ENCODE data around the gene GRHL3. TPM values are rescaled to one million over a fixed set of nuclear protein-coding genes. Genes with fewer than 3 reads are reported as not detected.

Gene GRHL3
- total and polyA plus RNA-seq, 7 donors: 0.23 to 0.63 TPM; not detected in 5

DNA sequence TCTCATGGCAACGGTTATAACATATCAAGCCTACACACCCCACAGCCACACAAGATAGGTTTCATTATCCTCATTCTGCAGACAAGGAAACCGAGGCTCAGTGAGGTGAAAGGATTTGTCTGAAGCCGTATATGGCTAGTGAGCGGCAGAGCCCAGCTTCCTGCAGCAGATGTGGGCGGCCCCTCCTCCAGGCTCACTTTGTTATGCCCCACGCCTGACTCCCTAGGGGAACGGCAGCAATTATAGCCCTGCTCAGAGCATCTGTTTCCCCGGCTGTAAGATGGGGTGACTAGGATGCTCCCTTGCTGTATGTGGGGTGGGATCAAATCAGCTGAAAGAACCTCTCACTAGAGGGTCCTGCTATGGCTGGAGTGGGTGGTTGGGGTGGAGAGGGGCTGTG lies 22.1 kb downstream of the GRHL3 start:
- Histone ChIP-seq H3K4me1 (no peaks in the 10 kb centered on the region), H3K4me3 (no peak overlapping the region), H3K27ac (no peak overlapping the region), H3K36me3 (no peaks in the 10 kb centered on the region), H3K27me3 (no peaks in the 10 kb centered on the region), H3K9me3 (no peaks in the 10 kb centered on the region)
- intact Hi-C loops (cut with DNase I): no loop called here
- WGBS, 2 donors: 70 to 71% methylated on average over 8 of the region's 8 CpGs
- no peak for DNase-seq
- TF ChIP-seq POLR2AphosphoS5 (IDR thresholded peaks at IDR 0.05) (no peak), POLR2A (IDR thresholded peaks at IDR 0.05) (no peak), EP300 (IDR thresholded peaks at IDR 0.05) (no peak)
- TF ChIP-seq, protein P1, sequence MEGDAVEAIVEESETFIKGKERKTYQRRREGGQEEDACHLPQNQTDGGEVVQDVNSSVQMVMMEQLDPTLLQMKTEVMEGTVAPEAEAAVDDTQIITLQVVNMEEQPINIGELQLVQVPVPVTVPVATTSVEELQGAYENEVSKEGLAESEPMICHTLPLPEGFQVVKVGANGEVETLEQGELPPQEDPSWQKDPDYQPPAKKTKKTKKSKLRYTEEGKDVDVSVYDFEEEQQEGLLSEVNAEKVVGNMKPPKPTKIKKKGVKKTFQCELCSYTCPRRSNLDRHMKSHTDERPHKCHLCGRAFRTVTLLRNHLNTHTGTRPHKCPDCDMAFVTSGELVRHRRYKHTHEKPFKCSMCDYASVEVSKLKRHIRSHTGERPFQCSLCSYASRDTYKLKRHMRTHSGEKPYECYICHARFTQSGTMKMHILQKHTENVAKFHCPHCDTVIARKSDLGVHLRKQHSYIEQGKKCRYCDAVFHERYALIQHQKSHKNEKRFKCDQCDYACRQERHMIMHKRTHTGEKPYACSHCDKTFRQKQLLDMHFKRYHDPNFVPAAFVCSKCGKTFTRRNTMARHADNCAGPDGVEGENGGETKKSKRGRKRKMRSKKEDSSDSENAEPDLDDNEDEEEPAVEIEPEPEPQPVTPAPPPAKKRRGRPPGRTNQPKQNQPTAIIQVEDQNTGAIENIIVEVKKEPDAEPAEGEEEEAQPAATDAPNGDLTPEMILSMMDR (IDR thresholded peaks at IDR 0.05): no peak

DNA sequence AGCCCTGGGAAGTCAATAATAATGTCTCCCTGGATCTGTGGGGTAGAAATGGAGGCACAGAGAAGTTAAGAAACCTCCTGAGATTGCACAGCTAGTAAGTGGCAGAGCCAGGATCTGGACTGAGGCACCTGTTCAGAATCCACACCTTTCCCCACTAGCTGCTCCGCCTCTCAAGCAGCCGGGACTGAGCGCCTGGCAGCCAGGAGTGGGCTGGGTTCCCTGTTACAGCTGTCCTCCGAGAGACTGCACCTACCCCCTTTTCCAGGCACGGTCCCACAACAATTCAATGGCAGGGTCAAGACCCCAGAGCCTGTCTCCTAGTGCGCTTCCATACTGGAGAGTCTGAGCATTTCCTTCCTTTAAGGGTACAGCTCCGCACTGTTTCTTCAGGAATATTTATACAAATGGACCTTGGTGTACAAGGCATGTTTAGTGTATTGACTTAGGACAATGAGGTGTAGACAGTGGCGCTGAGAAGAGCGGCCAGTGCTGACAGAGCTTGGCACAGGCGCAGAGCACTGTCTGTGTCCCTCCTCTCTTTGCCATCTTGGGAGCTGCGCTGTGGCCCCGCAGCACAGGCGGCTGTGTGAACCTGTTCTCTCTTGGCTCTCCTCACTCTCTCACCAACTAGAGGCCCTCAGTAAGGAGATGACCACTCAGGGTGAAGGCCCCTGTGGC lies 24.4 kb downstream of the GRHL3 start:
- no peak overlapping the region for H3K27ac ChIP-seq
- no peaks in the 10 kb centered on the region for H3K4me1 ChIP-seq
- no peak overlapping the region for H3K4me3 ChIP-seq
- H3K9me3 ChIP-seq: no peaks in the 10 kb centered on the region
- H3K27me3 ChIP-seq: no peaks in the 10 kb centered on the region
- intact Hi-C loops (cut with DNase I): no loop called here
- no peak for DNase-seq
- no peak for TF ChIP-seq POLR2A (IDR thresholded peaks at IDR 0.05)
- no peak for TF ChIP-seq POLR2AphosphoS5 (IDR thresholded peaks at IDR 0.05)
- TF ChIP-seq EP300 (IDR thresholded peaks at IDR 0.05): no peak
- TF ChIP-seq, protein P1 (IDR thresholded peaks at IDR 0.05): no peak
- 55 to 82% methylated on average over 13 of the region's 13 CpGs for WGBS, 2 donors
- H3K36me3 ChIP-seq: no peaks in the 10 kb centered on the region

DNA sequence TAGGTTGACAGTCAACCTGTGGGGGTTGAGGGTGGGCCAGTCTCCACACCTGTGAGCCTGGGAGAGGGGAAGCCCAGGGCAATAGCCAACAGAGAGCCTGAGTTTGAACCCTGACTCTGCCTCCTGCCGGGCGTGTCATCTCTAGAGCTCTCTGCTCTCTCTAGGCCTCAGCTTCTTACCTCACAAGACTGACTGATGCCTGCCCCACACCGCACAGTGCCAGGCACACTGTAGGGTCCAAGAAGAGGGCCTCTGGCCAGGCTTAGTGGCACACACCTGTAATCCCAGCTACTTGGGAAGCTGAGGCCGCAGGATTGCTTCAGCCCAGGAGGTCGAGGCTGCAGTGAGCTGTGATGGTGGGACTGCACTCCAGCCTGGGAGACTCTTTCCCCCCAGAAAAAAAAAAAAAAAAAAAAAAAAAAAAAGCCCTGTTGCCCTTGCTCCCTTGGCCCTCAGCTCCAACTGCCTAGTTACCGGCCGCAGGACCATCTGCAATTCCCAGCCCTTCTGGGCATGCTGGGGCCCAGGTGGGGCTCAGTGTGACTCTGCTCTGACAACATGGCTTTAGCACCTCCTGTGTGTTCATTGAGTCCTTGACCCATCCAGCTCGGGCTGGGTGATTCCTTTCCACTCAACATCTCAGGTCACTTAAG lies 25.1 kb downstream of the GRHL3 start:
- intact Hi-C loops (cut with DNase I): no loop called here
- H3K27me3 ChIP-seq: no peaks in the 10 kb centered on the region
- DNase-seq: no peak
- 80 to 88% methylated on average over 8 of the region's 8 CpGs for WGBS, 2 donors
- H3K27ac ChIP-seq: no peak overlapping the region
- H3K4me3 ChIP-seq: no peak overlapping the region
- no peaks in the 10 kb centered on the region for H3K4me1 ChIP-seq
- H3K36me3 ChIP-seq: no peaks in the 10 kb centered on the region
- no peaks in the 10 kb centered on the region for H3K9me3 ChIP-seq
- TF ChIP-seq POLR2A (IDR thresholded peaks at IDR 0.05) (no peak), POLR2AphosphoS5 (IDR thresholded peaks at IDR 0.05) (no peak), EP300 (IDR thresholded peaks at IDR 0.05) (no peak)
- TF ChIP-seq, protein P1 (IDR thresholded peaks at IDR 0.05): no peak

DNA sequence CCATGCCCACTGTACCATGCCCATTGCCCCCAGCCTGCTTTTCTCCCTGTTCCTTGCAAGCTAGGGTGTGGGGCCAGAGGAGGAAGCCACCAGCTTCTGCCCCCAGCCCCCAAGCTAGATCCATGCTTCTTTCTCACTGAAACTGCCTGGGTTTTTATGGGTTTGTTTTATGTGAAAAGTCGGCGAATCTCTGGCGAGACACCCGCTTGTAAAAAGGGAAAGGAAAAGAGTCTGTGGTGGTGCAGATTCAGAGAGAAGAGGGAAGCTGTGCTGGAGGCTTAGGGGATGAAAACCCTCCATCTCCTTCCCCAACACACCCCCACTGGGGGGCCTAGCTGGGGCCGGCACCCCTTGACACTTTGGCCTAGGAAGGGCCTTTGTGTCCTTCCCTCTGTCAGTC lies 26.2 kb downstream of the GRHL3 start:
- Histone ChIP-seq H3K4me1 (no peaks in the 10 kb centered on the region), H3K36me3 (no peaks in the 10 kb centered on the region), H3K4me3 (no peak overlapping the region), H3K27me3 (no peaks in the 10 kb centered on the region), H3K9me3 (no peaks in the 10 kb centered on the region), H3K27ac (no peak overlapping the region)
- TF ChIP-seq, protein P1 (IDR thresholded peaks at IDR 0.05): no peak
- no peak for TF ChIP-seq POLR2A (IDR thresholded peaks at IDR 0.05)
- no peak for TF ChIP-seq EP300 (IDR thresholded peaks at IDR 0.05)
- no peak for TF ChIP-seq POLR2AphosphoS5 (IDR thresholded peaks at IDR 0.05)
- intact Hi-C loops (cut with DNase I): no loop called here
- WGBS, 2 donors: 14 to 29% methylated on average over 5 of the region's 5 CpGs
- no peak for DNase-seq
